ENCODE measurements around the gene PTEN.

DNA sequence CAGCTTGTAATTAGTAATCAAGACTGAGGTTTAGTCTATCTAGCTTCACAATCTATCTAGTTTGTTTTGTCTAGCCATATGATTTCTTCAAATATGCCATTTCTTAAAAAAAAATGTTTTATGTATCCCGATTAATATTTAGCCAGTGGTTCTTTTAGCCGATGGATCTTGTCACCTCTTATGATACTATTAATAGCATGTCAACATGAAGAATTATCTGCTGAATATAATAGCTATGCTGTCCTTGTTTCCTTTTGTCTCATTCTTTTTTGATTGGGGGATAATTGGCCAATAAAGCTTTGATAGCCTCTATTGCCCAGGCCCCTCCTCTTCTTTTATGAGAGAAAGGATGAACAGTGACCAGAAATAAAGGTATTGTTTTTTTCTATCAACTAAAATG, 32.8 kb downstream of the PTEN start:
- TF ChIP-seq, protein P1, sequence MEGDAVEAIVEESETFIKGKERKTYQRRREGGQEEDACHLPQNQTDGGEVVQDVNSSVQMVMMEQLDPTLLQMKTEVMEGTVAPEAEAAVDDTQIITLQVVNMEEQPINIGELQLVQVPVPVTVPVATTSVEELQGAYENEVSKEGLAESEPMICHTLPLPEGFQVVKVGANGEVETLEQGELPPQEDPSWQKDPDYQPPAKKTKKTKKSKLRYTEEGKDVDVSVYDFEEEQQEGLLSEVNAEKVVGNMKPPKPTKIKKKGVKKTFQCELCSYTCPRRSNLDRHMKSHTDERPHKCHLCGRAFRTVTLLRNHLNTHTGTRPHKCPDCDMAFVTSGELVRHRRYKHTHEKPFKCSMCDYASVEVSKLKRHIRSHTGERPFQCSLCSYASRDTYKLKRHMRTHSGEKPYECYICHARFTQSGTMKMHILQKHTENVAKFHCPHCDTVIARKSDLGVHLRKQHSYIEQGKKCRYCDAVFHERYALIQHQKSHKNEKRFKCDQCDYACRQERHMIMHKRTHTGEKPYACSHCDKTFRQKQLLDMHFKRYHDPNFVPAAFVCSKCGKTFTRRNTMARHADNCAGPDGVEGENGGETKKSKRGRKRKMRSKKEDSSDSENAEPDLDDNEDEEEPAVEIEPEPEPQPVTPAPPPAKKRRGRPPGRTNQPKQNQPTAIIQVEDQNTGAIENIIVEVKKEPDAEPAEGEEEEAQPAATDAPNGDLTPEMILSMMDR (IDR thresholded peaks at IDR 0.05), result no peak
- no peak for TF ChIP-seq ZFX (IDR thresholded peaks at IDR 0.05; ENCODE audit: borderline replicate concordance)

Data from 22Rv1 (cell line).